Measurements from ENCODE around the gene PSAPL1.

DNA sequence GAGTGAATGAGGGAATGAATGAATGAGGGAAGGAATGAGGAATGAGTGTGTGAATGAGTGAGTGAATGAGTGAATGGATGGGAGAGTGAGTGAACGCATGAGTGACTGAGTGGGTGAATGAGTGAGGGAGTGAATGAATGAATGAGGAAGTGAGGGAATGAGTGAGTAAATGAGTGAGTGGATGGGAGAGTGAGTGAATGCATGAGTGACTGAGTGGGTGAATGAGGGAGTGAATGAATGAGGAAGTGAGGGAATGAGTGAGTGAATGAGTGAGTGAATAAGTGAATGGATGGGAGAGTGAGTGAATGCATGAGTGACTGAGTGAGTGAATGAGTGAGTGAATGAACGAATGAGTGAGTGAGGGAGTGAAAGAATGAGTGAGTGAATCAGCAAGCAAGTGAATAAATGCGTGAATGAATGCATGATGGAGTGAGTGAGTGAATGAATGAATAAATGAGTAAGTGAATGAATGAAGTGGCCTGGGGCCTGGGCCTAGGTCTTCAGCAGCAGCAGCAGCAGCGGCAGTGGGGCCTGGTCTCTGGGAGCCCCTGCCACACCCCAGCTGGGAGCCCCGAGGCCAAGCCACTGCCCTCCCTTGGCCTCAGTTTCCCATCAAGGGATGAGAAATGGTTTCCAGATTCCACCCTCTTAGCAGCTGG lies 16.2 kb upstream of the PSAPL1 start:
- TF ChIP-seq, protein P1, sequence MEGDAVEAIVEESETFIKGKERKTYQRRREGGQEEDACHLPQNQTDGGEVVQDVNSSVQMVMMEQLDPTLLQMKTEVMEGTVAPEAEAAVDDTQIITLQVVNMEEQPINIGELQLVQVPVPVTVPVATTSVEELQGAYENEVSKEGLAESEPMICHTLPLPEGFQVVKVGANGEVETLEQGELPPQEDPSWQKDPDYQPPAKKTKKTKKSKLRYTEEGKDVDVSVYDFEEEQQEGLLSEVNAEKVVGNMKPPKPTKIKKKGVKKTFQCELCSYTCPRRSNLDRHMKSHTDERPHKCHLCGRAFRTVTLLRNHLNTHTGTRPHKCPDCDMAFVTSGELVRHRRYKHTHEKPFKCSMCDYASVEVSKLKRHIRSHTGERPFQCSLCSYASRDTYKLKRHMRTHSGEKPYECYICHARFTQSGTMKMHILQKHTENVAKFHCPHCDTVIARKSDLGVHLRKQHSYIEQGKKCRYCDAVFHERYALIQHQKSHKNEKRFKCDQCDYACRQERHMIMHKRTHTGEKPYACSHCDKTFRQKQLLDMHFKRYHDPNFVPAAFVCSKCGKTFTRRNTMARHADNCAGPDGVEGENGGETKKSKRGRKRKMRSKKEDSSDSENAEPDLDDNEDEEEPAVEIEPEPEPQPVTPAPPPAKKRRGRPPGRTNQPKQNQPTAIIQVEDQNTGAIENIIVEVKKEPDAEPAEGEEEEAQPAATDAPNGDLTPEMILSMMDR (IDR thresholded peaks at IDR 0.05) = no peak
- no peak for TF ChIP-seq ZFX (IDR thresholded peaks at IDR 0.05; ENCODE audit: borderline replicate concordance)

Data from 22Rv1 (cell line).